ENCODE measurements around the gene FIGNL2.
"Not testable (repeated sequence)": the region's sequence is repeated elsewhere in the genome, so short reads cannot be mapped to it uniquely, and the experiment has no call there.

Gene FIGNL2, protein sequence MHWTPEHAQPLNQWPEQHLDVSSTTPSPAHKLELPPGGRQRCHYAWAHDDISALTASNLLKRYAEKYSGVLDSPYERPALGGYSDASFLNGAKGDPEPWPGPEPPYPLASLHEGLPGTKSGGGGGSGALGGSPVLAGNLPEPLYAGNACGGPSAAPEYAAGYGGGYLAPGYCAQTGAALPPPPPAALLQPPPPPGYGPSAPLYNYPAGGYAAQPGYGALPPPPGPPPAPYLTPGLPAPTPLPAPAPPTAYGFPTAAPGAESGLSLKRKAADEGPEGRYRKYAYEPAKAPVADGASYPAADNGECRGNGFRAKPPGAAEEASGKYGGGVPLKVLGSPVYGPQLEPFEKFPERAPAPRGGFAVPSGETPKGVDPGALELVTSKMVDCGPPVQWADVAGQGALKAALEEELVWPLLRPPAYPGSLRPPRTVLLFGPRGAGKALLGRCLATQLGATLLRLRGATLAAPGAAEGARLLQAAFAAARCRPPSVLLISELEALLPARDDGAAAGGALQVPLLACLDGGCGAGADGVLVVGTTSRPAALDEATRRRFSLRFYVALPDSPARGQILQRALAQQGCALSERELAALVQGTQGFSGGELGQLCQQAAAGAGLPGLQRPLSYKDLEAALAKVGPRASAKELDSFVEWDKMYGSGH

DNA sequence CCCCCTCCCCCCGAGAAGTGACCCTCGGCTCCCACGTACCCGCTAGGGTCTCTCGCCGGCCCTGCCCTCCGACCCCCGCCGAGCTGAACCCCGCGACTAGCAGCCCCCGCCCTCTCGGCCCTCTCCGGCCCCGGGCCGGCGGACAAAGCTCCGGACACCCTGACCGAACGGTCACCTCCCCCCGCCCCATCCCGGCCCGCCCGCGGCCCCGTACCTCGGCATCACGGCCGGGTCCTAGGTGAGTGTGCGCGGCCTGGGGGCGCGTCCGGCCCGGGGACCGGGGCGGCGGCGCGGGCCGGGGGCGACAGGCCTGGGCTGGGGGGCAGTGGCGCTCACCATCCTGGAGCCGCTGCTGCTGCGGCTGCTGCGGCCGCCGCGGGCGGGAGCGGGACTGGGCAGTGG, at the start of gene FIGNL2:
Gene FIGNL2 (minus strand): TSS at position 393 of the 402 bp plus-strand sequence. CDS start 26,305 bp downstream, outside the sequence.
- DNase-seq (ENCODE audit: low spot score), result peak; percentile 56

- DNase-seq (ENCODE audit: low spot score), result no peak
Measured at GRCh38 chr12:51897181-51897580, 48.7 kb upstream of the FIGNL2 start.

DNA sequence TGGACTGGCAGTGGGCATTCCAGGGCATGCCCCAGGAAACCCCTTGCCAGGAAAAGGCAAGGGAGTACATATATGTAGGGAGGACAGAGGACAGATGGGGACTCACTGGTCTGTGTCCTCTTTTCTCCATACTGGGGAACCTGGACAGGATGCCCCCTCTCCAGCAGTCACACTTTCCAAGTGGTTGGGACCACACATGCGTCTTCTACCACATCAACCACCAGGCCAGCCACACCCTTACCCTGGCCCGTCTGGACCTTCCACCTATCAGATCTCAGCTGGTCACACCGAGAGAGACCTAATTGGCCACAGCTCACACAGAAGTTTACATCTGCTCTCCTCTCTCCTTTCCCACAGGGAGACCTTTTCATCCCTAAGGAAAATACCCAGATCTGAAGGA, 47.7 kb upstream of the FIGNL2 start:
- no peak for DNase-seq (ENCODE audit: low spot score)

GRCh38 chr12:51895378-51896135, 47.0 kb upstream of the FIGNL2 start:
- DNase-seq (ENCODE audit: low spot score), result no peak

DNA sequence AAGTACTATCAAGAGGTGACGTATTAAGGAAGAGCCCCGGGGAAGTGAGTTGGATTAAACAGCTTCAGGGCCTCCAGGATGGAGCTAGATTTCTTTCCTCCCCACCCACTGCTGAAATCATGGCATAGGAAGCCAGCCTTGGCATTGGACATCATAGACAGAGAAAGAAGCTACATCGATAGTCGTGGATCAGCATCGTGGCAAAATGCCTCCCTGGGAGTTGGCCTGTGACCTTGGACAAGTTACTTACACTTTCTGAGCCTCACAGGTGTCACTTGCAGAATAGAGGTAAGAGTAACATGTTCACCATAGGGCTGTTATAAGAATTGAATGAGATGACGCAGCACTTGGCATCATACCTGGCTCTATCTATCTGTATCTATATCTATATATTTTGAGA, 45.3 kb upstream of the FIGNL2 start:
- DNase-seq (ENCODE audit: low spot score), result no peak

DNA sequence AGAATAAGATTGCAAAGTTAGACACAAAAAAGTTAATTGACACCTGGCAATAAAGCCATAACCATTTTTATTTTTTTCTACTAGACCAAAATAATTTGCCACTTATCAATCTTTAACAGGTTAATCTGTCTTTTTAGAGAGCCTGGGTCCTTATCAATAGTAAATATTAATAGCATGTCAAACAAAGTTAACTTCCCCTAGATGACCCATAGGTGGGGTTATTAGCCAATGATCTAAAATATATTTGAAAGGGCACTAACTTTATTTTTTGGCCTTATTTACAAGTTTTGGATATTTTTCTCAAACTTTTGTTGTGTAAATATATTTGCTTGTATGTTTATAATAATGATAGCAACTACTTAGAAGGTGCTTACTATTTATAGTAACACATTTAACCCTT, 43.3 kb upstream of the FIGNL2 start:
- no peak for DNase-seq (ENCODE audit: low spot score)

DNA sequence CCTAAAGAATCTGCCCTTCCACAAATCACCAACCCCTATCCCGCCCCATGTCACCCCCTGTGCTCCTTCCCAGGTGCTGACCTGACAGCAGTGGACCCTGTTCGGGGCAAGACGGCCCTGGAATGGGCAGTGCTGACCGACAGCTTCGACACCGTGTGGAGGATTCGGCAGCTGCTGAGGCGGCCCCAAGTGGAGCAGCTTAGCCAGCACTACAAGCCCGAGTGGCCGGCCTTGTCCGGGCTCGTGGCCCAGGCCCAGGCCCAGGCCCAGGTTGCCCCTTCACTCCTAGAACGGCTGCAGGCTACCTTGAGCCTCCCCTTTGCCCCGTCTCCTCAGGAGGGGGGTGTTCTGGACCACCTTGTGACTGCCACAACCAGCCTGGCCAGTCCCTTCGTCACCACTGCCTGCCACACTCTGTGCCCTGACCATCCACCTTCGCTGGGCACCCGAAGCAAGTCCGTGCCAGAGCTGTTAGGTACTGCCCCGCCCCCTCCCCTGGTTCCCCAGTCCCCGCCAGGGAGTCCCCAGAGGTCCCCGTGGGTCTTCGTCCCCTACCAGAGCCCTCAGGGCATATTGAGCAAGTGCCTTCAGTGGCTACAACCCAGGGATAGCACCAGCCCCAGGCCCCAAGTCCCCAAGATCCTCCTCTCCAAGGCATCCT, 42.1 kb upstream of the FIGNL2 start:
- no peak for DNase-seq (ENCODE audit: low spot score)

DNA sequence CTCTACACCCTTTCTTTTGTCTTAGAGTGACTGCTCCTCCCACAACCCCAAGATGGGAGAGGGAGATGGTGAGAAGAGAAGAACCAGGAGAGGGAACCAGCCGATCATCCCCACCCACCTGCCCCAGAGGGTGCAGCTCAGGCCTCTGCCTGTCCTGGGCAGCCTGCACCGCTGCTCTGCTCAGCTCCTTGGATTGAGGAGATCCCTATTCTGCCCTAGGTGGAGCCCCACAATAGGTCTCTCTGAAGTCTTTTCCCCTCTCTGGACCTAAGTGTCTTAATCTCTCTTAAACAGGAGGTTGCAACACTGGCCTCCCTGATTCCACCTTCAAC, 41.6 kb upstream of the FIGNL2 start:
- no peak for DNase-seq (ENCODE audit: low spot score)

GRCh38 chr12:51889216-51890132, 41.0 kb upstream of the FIGNL2 start:
- DNase-seq (ENCODE audit: low spot score), result no peak

- no peak for DNase-seq (ENCODE audit: low spot score)
Measured at GRCh38 chr12:51888316-51889215, 40.0 kb upstream of the FIGNL2 start.

DNA sequence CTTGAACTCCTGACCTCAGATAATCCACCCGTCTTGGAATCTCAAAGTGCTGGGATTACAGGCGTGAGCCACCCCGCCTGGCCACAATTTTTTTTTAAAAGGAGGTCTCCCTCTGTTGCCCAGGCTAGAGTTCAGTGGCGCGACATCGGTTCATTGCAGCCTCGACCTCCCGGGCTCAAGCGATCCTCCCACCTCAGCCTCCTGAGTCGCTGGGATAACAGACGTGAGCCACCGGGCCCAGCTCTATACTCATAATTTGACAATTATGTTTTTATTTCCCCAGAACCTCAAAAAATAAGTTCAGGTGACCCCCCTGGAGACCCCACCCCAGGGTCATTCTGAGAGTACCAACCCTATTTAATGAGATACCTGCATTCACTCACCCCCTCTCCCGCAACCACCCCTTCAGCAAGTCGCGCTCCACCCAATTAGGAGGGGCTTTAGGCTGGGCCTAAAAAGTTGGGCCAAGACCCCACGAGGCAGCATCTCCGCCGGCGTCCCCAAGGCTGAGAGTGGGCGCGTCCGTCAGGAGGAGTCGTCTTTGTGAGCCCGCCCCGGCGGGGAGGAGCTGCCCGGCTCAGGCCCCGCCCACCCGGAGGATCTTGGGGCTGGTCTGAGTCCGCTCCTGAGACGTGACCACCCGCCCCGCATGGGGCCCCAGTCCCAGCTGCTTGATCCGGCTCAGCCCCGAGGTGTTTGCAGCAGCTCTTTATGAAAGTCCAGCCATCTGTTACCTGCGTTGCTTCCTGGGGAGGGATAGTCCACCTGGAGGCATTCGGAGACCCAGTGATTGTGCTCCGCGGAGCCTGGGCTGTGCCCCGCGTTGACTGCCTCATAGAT, 39.2 kb upstream of the FIGNL2 start, which contains the start of gene ANKRD33:
Gene ANKRD33 (plus strand): TSS at position 628 of the 840 bp plus-strand sequence. CDS start 84 bp downstream, at position 712.
- DNase-seq (ENCODE audit: low spot score), result peak; percentile 96

- no peak for DNase-seq (ENCODE audit: low spot score)
Measured at GRCh38 chr12:51886021-51886710, 37.6 kb upstream of the FIGNL2 start.

GRCh38 chr12:51885294-51886020, 36.9 kb upstream of the FIGNL2 start:
- not testable (repeated sequence) for DNase-seq (ENCODE audit: low spot score)

DNA sequence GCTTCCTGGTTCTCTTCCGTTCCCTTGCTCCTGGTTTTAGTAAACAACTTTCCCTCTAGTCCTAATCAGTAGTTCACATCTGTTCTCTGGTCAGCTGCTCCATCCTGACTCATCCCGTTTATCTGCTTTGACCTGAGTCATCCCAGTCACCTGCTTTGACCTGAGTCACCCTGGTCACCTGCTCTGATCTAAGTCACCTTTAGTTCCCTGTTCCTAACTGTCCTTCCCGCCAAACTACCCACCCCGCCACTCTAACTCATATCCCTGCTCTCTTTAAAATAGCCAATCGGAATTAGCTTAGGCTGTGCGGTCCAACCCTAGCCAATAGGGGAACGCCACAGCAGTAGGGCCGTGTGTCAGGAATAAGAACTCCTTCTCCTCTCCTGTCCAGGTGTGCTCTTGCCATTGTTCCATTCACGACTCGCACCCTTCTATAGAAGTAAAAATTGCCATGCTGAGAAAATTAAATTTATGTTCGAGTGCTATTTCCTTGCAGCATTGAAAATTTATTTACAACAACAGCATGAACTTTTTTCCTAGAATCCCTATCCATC, 36.2 kb upstream of the FIGNL2 start:
- no peak for DNase-seq (ENCODE audit: low spot score)

DNA sequence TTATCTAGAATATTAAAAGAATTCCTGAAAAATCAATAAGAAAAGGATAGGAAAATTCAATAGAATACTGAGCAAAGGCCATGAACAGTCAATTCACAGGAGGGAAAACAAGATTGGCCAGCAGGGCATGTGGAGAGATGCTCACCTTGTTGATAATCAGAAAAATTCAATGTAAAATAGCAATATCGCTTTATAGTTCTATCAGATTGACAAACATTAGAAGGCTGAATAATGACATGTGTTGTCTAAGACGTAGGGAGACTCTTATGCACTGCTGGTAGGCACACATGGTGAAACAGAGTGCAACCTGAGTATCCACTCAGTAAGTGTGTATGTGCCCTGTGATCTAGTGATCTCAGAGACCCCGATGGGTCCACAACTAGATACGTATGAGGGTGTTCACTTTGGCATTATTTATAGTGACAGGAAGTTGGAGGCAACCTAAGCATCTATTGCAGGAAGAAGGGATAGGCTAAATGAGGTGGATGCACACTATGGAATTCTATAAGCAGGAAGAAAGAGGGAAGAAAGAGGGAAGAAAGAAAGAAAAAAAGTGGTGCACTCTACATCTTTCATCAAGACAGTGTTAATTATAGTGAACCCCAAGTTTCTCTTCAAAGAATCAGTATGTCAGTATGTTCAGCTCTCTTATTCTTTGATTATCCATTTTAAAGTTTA, 35.6 kb upstream of the FIGNL2 start:
- DNase-seq (ENCODE audit: low spot score), result no peak

DNA sequence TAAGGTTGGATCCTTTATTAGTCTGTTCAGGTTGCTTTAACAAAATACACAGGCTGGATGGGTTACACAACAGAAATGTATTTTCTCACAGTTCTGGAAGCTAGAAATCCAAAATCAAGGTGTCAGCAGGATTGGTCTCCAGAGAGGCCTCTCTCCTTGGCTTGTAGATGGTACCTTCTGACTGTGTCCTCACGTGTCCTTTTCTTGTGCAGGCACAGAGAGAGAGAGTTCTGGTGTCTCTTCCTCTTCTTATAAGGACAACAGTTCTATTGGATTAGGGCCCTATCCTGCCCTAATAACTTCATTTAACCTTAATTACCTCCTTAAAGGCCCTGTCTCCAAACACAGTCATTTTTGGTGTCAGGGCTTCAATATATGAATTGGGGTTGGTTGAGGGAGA, 34.8 kb upstream of the FIGNL2 start:
- DNase-seq (ENCODE audit: low spot score), result no peak

DNA sequence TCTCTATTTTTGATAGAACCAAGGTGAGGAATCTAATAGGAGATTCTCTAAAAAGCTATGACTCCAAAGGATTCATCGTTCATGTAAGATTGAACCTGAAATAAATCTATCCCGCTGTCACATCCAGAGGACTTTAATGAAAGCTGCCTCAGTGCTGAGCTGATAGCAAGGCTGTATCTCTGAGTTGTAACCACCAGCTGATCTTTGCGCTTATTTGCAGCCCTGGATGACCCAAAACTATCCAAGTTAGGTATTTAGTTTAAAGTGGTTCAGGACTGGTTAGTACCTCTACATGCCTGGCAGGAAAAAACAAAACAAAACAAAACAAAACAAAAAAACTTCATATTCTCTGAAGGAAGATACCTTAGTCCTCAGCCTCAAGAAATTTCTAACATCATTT, 30.6 kb upstream of the FIGNL2 start:
- no peak for DNase-seq (ENCODE audit: low spot score)
